K562 (cell line): ENCODE data around the gene SLC25A26. TPM values are rescaled to one million over a fixed set of nuclear protein-coding genes. Genes with fewer than 3 reads are reported as not detected.

Experiments used
- ATAC-seq: fragments of 200-7000 bp; cut with Tn5 transposase; 3 replicates; pipeline ENCODE4 v1.9.1; 2020; ENCODE audit warnings: moderate library complexity
- BruUV-seq: library from RNA; stranded (reverse); fragments of 400-500 nt; replicated peaks from 2 replicates; lab custom pipeline; 2021; lab: Mats Ljungman, UMichigan
- CTCF ChIA-PET: fragments of 300-600 bp; formaldehyde crosslinking; extraction: SDS; loops from one replicate; lab custom pipeline; 2021; ENCODE audit warnings: low intra/inter-chr PET ratio; lab: Yijun Ruan, JAX
- POLR2A ChIA-PET: fragments of 300-600, 350-650 bp; sonication (Branson Sonifier 250); formaldehyde crosslinking; extraction: SDS; loops from one replicate; lab custom pipeline; 2021; ENCODE audit warnings: antibody characterized with exemption, inconsistent platforms; lab: Yijun Ruan, JAX
- DNase-seq, 4 experiments: peaks; one replicate each; pipeline versions ENCODE4 v3.0.0 to v3.0.0-alpha.2; 2011 to 2018; ENCODE audit warnings: low spot score in 3 of 4, mixed read lengths in 3 of 4; ENCODE audit errors: extremely low read depth in 1 of 4
- FAIRE-seq: peaks from 2 replicates; lab custom pipeline; 2011; peaks lifted over from hg19 to GRCh38; lab: Jason Lieb, UNC
- H2AFZ ChIP-seq: 2 replicates; pipeline ENCODE4 v1.6.0; 2011; ENCODE audit warnings: low read depth, low read length, control low read depth, inconsistent platforms
- H3K27ac ChIP-seq: fragments of 200-600 bp; 3 replicates; pipeline ENCODE4 v1.8.0; 2011; ENCODE audit warnings: low read depth, mild to moderate bottlenecking, control low read depth, inconsistent platforms, low read length, moderate library complexity, mixed read lengths; ENCODE audit errors: extremely low read depth
- H3K27me3 ChIP-seq, 2 experiments: fragments of 300-600 bp in 1 of 2; 2 replicates in 1 of 2; 3 replicates in 1 of 2; pipeline versions ENCODE4 v1.6.0 to v1.8.0; 2011; ENCODE audit warnings: inconsistent platforms in 2 of 2, low read length in 2 of 2, mild to moderate bottlenecking in 1 of 2, mixed read lengths in 1 of 2, moderate library complexity in 1 of 2; ENCODE audit not compliant: control insufficient read depth in 2 of 2, insufficient read depth in 2 of 2
- H3K36me3 ChIP-seq: fragments of 300-600 bp; 3 replicates; pipeline ENCODE4 v1.8.0; 2011; ENCODE audit warnings: mild to moderate bottlenecking, low read length, inconsistent platforms; ENCODE audit not compliant: control insufficient read depth, insufficient read depth
- H3K4me1 ChIP-seq, 2 experiments: fragments of 200-600 bp in 1 of 2; replicated peaks in 1 of 2; 2 replicates in 1 of 2; 3 replicates in 1 of 2; pipeline versions ENCODE4 v1.5.1 to v1.8.0; 2011; ENCODE audit warnings: inconsistent platforms in 2 of 2, low read length in 2 of 2, mild to moderate bottlenecking in 1 of 2, mixed read lengths in 1 of 2, moderate library complexity in 1 of 2; ENCODE audit not compliant: control insufficient read depth in 2 of 2, insufficient read depth in 2 of 2
- H3K4me2 ChIP-seq: 2 replicates; pipeline ENCODE4 v1.6.1; 2011; ENCODE audit warnings: low read length, control low read depth, inconsistent platforms, mixed read lengths; ENCODE audit not compliant: insufficient read depth
- H3K4me3 ChIP-seq: fragments of 200-600 bp; sonication (generic), shearing (Covaris generic); 2 replicates; pipeline ENCODE4 v1.5.1; 2016; ENCODE audit warnings: control low read depth, inconsistent platforms
- H3K79me2 ChIP-seq: fragments of 200-600 bp; 3 replicates; pipeline ENCODE4 v1.8.0; 2011; ENCODE audit warnings: low read length, inconsistent platforms; ENCODE audit not compliant: control insufficient read depth, insufficient read depth
- H3K9ac ChIP-seq, 2 experiments: 2 replicates each; pipeline versions ENCODE4 v1.6.0 to v1.6.1; 2011; ENCODE audit warnings: low read depth in 2 of 2, low read length in 2 of 2, control low read depth in 1 of 2, inconsistent platforms in 1 of 2, mild to moderate bottlenecking in 1 of 2, mixed read lengths in 1 of 2; ENCODE audit not compliant: insufficient read depth in 1 of 2
- H3K9me1 ChIP-seq: one replicate; pipeline ENCODE4 v1.6.0; 2011; ENCODE audit warnings: inconsistent platforms, mild to moderate bottlenecking, low read length, moderate library complexity; ENCODE audit not compliant: control insufficient read depth, insufficient read depth
- H3K9me3 ChIP-seq: replicated peaks from 2 replicates; pipeline ENCODE4 v1.5.1; 2011; ENCODE audit warnings: low read depth, low read length, inconsistent platforms; ENCODE audit not compliant: control insufficient read depth, insufficient read depth
- H4K20me1 ChIP-seq: replicated peaks from 2 replicates; pipeline ENCODE4 v1.6.1; 2011; ENCODE audit warnings: low read length, inconsistent platforms, mixed read lengths; ENCODE audit not compliant: control insufficient read depth, insufficient read depth
- BDP1 ChIP-seq: IDR thresholded peaks from 3 replicates; pipeline ENCODE4 v1.6.1; 2011; ENCODE audit not compliant: insufficient read length, insufficient read depth
- EWSR1 ChIP-seq: fragments of 450-650 bp; IDR thresholded peaks from 2 replicates; pipeline ENCODE4 v1.6.1; 2018; ENCODE audit warnings: borderline replicate concordance, mild to moderate bottlenecking, low read depth, moderate library complexity; ENCODE audit not compliant: partially characterized antibody
- FOXJ3 ChIP-seq: sonication (generic); formaldehyde crosslinking; IDR thresholded peaks from 2 replicates; pipeline ENCODE4 v1.4.0; 2020; ENCODE audit warnings: mild to moderate bottlenecking, missing genetic modification reagents
- JUNB ChIP-seq: fragments of 450-650 bp; formaldehyde crosslinking; conservative IDR thresholded peaks from 2 replicates; pipeline ENCODE4 v1.4.0; 2020; ENCODE audit warnings: mild to moderate bottlenecking
- NFE2L1 ChIP-seq: fragments of 450-650 bp; IDR thresholded peaks from 2 replicates; pipeline ENCODE4 v1.6.1; 2016; ENCODE audit warnings: missing genetic modification characterization, low read depth, mild to moderate bottlenecking, missing compliant biosample characterization, moderate library complexity, borderline replicate concordance
- NKRF ChIP-seq: fragments of 450-650 bp; IDR thresholded peaks from 2 replicates; pipeline ENCODE4 v1.6.1; 2016; ENCODE audit warnings: borderline replicate concordance
- PHTF2 ChIP-seq: fragments of 250-450 bp; sonication (Bioruptor Pico); IDR thresholded peaks from 2 replicates; pipeline ENCODE4 v1.5.0; 2021; ENCODE audit warnings: mild to moderate bottlenecking
- POLR2H ChIP-seq: IDR thresholded peaks from 2 replicates; pipeline ENCODE4 v1.6.1; 2016; ENCODE audit warnings: missing genetic modification characterization, low read depth, mild to moderate bottlenecking, control low read depth, missing compliant biosample characterization, moderate library complexity
- ZNF395 ChIP-seq: fragments of 200-800 bp; sonication (Bioruptor generic); IDR thresholded peaks from 2 replicates; pipeline ENCODE4 v1.6.1; 2017; ENCODE audit warnings: missing genetic modification characterization, missing compliant biosample characterization
- WGBS: fragments of 100-300 bp; shearing (Covaris generic); methylation state at CpG from one replicate; pipeline ENCODE4 v1.1.6; 2016; ENCODE audit warnings: low coverage, mixed read lengths; ENCODE audit not compliant: insufficient coverage; ENCODE audit errors: missing lambda C conversion rate; 5-methylcytosine and 5-hydroxymethylcytosine counted together
- in situ Hi-C: fragments of 300-500 bp; cut with MboI; formaldehyde crosslinking; loops from 4 replicates; pipeline ENCODE4 v1.15.0; 2018; ENCODE audit warnings: inconsistent platforms, mixed read lengths
- intact Hi-C: fragments of 100-400 bp; cut with micrococcal nuclease; formaldehyde crosslinking; loops from 2 replicates; pipeline ENCODE4 v1.14.2; 2022
- polyA plus RNA-seq, 8 experiments: library from polyadenylated mRNA; depleted of rRNA in 4 of 8; stranded (reverse) in 5 of 8; unstranded in 3 of 8; fragments of >200 nt; fragmentation: Nextera tagmentation in 2 of 8; fragmentation: Illumina TruSeq in 1 of 8; extraction: Ambion mirVana in 2 of 8; extraction: Trizol in 1 of 8; gene quantifications; 2 replicates each; pipeline versions ENCODE4 v1.2.1 to v1.2.3, GENCODE V29; 2011 to 2014; ENCODE audit warnings: inconsistent platforms in 1 of 8, missing spikeins in 1 of 8
- total RNA-seq, 7 experiments: library from RNA; depleted of rRNA in 6 of 7; stranded (reverse); fragments of >200 nt in 6 of 7; fragmentation: Illumina TruSeq in 2 of 7; extraction: Trizol in 2 of 7; gene quantifications; 2 replicates each; pipeline versions ENCODE4 v1.2.1 to v1.2.3, GENCODE V29; 2011 to 2021; ENCODE audit warnings: low replicate concordance in 1 of 7

Gene SLC25A26
- total and polyA plus RNA-seq, 9 of the 15 experiments (the other 6 are each of a cell fraction or from before 2014, with no cell fraction given) = 7.2 to 29.1 (median 12.6) TPM

GRCh38 chr3:66198437-66199088 lies 22.2 kb upstream of the SLC25A26 start:
- Histone ChIP-seq H2AFZ (no peak overlapping the region), H3K27me3 (peaks cover 0 to 11% of the 10 kb centered on the region in 2 experiments; a peak in 2 of 5 replicates), H3K36me3 (no peaks in the 10 kb centered on the region), H4K20me1 (no peaks in the 10 kb centered on the region), H3K79me2 (no peaks in the 10 kb centered on the region), H3K9ac (no peak overlapping the region), H3K4me1 (no peaks in the 10 kb centered on the region), H3K9me3 (no peaks in the 10 kb centered on the region), H3K27ac (no peak overlapping the region), H3K9me1 (no peaks in the 10 kb centered on the region), H3K4me2 (no peak overlapping the region), H3K4me3 (no peak overlapping the region)
- ATAC-seq (no peak), FAIRE-seq (no peak), DNase-seq (no peak)
- BruUV-seq = no TSS peak
- in situ Hi-C loops = no loop called here
- intact Hi-C loops = no loop called here
- ChIA-PET CTCF (no interaction called here), POLR2A (no interaction called here)
- 4% methylated on average over 7 of the region's 7 CpGs for WGBS
- TF ChIP-seq BDP1 (no peak), FOXJ3 (no peak), NKRF (no peak), POLR2H (tag) (no peak), PHTF2 (CRISPR knock-in tag) (no peak), NFE2L1 (tag) (no peak), ZNF395 (CRISPR knock-in tag) (no peak), EWSR1 (no peak), JUNB (CRISPR knock-in tag) (no peak)
